HG02798 (cell line): ENCODE data around the gene TMEM198.

Experiments
- ATAC-seq: cut with Tn5 transposase; IDR thresholded peaks from one replicate; pipeline ENCODE4 v1.9.1; 2021; ENCODE audit warnings: mild to moderate bottlenecking; ENCODE audit not compliant: unreplicated experiment, poor library complexity

The TMEM198 gene, protein sequence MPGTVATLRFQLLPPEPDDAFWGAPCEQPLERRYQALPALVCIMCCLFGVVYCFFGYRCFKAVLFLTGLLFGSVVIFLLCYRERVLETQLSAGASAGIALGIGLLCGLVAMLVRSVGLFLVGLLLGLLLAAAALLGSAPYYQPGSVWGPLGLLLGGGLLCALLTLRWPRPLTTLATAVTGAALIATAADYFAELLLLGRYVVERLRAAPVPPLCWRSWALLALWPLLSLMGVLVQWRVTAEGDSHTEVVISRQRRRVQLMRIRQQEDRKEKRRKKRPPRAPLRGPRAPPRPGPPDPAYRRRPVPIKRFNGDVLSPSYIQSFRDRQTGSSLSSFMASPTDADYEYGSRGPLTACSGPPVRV

DNA sequence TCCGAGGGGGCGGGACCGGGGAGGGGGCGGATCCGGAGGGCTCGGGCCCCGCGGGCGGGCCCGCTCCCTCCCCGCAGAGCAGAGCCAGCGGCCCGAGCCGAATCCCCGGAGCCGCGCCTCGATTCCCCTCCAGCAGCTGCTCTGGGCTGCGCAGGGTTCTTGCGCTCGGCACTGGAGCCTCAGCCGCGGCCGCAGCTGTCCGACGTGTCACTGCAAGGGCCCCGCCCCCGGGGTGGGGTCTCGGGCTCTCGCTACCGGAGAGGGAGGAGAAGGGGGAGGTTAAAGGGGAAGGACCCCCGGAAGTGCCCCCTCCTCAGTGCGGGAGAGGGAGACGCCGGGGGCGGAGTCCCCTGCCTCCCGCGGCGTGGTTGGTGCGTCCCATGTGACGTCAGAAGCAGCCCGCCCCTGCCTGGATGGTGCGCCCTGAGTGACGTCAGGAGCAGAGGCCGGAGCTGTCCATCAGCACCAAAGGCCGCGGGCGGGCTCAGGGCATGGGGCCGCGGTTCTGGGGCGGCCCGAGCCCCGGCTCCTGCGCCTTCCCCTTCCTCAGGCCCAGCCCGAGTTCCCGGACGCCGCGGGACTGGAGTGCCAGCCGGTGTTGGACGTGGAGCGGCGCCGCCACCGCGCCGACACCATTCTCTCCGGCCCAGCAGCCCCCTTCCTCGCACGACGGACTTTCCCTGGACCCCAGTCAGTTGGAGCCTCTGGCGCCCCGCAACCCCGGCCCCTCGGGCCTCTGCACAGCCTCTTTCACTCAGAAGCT lies at the start of gene TMEM198, which contains the start of gene CHPF:
Gene TMEM198 (plus strand): TSS at position 433 of the 763 bp plus-strand sequence. CDS start 700 bp downstream, outside the sequence.
Gene CHPF (minus strand): TSS at position 214 of the 763 bp plus-strand sequence. CDS start 271 bp downstream, outside the sequence.
- ATAC-seq = peak; percentile 84

DNA sequence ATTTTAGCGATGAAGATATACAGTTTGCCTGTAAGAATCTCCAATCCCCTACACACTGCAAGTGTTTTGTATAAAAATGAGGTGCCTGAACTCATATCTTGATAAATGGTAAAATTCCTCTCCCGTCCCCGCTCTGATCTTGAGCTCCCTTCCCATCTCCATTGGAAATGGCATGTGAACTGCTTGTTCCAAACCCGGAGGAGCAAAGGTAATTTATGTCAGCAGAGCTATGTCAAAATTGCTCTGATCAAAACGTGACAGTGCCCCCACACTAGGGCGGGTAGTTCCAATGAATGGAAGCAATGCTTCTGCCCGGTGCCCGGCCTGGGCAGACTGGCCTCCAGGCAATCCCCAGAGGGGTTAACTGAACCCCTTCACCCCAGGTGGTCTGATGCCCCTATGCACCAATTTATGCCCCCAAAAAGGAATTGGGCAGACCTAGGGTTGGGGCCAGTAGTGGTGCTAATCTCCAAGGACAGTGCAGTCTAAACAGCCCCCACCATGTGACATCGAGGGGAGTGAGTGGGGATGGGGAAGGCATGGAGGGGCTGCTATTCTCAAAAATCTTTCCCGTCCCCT lies 48.8 kb upstream of the TMEM198 start:
- ATAC-seq = no peak

DNA sequence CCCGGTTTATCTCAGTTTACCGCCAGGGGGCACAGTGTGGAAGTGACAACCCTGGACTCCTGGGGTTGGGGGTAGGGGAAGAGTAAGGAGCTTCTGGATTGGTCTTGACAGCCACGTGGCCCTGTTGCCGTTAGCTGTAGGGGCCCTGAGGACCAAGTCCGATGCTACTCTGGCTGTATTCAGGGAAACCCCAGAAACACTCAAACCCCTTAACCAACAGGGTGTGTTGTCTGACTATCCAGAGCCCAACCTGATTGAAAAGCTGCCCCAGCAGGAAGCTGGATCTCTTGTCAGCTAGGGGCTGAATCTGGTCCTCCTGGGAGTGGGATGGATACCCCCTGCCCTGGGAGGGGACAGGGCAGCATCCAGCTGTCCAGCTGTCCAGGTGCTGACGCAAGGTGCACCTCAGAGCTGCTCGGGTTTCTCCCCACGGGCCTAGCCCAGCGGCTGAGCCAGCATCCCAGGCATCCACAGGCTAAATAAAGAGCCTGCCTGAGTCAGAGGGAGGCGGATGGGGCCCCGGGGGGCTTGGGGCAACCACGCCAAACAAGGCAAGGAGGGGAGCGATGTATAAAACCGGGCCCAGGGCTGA lies 48.2 kb upstream of the TMEM198 start:
- ATAC-seq = peak; percentile 21

DNA sequence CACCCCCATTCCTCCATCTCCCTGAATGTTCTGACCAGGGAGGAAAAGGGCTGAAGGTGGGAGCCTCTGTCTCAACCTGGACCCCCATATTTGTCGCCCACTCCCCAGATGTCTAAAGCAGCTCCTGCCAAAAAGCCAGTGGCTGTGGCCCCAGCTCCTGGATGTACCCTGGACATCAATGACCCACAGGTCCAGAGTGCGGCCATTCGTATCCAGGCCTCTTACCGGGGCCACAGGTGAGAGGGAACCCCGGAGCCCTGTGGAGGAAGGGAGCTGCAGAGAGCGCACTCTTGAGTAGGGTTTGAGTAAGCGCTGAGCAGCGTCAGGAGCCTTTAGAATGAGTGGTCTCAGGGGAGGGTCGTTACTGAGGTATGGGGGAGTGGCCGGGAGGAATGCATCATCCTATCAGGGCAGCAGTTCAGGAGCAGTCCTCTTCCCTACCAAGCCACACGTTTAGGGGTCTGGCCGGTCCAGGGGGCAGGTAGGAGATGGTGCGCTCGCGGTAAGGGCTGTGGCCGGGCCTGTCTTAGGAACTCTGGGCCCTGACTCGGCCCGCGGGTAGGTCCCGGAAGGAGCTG lies 47.5 kb upstream of the TMEM198 start:
- no peak for ATAC-seq

DNA sequence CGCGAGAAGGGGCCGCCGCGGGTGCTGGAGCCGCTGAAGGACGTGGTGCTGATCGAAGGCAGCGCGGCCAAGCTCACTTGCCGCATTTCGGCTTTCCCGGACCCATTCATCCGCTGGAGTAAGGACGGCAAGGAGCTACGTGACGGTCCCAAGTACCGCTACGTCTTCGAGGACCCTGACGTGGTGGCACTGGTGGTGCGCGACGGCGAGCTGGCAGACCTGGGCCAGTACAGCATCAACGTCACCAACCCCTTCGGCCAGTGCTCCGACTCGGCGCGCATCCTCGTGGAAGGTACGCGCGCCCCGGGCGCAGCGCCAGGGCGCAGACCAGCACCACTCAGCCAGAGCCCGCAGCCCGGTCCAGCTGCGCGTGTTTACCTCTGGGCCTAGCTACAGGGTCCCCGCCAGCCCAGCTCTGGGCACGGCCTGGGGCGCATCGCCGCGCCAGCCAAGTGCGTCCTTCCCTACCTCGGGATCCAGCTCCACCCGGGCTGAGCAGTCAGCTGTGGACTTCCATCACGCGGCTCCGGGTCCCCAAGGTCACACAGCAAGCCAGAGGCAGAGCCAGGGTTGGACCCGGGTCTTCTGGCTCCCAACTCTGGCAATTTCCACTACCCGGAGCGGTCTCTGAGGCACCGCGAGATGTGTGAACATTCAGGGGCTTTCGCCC lies 46.9 kb upstream of the TMEM198 start:
- no peak for ATAC-seq

DNA sequence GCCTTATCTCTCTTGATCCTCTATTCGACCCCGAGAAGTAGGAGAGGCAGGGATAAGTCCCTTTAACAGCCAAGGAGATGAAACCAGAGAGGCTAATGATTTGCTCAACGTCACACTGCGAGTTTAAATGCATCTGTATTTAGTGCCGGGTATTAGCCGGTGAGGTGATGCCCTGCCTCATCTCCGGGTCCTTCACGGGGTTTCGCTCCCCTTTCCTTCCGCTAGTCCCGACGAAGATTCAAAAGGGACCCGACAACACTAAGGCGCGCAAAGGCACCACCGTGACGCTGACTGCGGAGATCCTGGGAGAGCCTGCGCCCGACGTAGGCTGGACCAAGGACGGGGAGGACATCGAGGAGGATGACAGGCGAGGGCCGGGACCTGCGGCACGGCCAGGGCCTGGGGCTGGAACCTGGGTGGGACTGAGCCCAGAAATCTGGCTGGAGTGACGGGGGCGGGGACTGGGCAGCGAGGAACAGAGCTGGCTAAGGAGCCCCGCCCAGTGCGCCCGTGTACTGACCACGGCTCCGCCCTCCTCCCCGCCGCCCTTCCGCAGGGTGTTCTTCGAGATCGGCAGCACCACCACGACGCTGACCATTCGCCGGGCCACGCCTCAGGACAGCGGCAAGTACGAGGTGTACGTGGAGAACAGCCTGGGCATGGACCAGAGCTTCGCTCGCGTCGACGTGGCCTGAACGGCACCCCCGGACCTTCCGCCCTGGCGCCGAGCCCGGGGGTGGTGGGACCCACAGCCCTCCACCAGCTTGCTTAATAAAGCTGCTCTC lies 46.1 kb upstream of the TMEM198 start:
- peak; percentile 28 for ATAC-seq

DNA sequence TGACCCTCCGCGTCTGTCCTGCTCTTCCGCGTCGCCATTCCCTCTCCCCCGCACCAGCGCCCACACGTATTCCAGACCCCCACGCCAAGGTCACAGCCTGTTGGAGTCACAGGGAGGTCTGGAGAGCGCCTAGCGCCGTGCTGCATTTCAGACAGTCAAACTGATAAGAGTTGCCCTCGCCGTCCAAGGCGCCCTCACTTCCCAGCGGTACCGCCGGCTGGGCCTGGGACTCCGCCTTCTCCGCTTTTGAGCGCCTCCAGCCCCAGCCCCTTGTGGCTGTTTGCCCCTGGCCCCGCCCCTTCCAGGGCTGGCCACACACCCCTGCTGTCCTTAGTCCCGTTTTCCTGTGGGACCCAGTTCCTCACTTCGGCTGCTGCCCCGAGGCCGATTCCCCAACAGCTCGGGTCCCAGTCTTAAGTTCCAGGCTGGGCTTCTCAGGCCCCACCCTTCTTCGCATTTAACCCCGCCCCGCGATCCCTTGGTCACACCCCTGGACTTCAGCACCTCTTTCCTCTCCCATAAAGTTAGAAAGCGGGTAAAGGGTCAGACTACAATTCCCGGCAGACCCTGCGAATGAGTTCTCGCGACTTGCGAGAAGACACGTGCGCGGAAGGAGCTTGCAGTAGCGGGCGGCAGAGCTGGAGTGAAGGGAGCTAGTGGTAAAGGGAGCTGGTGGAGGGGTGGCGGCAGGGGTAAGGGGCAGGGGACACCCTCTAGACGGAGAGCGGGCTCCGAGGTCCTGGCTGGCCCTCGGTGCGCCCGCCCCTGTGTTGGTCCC lies 45.4 kb upstream of the TMEM198 start, which contains the start of gene GMPPA:
Gene GMPPA (plus strand): TSS at position 612 of the 778 bp plus-strand sequence. CDS start 1,085 bp downstream, outside the sequence.
- peak; percentile 93 for ATAC-seq

DNA sequence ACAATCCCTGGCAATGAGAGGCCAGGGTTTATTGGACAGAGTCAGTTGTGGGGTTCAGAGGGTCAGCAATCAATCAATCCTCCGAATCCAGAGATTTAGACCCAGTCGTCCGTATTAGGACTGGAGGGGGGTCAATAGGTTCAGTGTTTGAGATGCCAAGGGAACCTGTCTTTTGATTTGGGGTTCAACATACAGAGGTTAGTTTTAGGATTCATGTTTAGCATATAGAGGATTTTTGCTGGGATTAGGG lies 44.8 kb upstream of the TMEM198 start:
- no peak for ATAC-seq

DNA sequence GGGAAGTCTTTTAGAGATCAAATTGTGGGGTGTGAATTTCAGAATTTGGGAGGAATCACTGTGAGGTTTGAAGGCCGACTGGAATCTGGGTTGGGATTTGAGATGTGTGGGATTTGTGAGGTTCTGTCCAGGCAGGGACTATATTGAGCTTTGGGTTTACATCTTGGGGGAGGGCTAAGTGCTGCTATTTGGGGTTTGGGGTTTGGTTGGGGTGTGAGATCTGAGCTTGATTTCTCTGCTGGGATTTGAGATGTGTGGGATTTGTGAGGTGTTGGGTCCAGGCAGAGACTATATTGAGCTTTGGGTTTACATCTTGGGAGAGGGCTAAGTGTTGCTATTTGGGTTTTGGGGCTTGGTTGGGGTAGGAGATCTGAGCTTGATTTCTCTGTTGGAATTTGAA lies 44.3 kb upstream of the TMEM198 start:
- ATAC-seq = no peak

DNA sequence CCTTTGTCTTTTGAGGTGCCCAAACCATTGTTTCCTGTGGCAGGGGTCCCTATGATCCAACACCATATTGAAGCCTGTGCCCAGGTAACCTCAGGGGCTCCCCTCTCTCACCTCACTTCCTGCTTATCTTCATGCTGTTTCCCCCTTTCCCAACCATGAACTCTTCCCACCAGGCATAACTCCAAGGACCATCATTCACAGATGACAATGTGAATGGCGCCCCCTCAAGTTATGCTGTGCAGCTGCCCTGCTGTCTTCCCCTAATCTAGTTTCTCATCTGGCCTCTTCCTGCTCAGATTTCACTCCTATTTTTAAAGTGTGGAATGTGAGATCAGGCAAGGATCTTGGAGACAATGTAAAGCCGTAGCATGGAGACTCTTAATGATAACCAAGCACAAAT lies 43.7 kb upstream of the TMEM198 start:
- ATAC-seq = no peak

DNA sequence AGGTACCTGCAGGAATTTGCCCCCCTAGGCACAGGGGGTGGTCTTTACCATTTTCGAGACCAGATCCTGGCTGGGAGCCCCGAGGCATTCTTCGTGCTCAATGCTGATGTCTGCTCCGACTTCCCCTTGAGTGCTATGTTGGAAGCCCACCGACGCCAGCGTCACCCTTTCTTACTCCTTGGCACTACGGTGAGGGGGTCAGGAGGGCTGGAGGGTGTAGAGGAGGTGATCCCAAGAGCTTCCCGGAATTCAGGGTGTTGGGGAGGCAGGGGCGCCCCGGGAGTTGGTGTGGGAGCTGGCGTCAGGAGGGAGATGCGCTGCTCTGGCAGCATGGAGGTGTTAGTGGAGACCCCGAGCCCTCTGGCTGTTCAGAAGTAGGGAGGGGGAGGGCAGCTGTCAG lies 42.0 kb upstream of the TMEM198 start:
- ATAC-seq = no peak

DNA sequence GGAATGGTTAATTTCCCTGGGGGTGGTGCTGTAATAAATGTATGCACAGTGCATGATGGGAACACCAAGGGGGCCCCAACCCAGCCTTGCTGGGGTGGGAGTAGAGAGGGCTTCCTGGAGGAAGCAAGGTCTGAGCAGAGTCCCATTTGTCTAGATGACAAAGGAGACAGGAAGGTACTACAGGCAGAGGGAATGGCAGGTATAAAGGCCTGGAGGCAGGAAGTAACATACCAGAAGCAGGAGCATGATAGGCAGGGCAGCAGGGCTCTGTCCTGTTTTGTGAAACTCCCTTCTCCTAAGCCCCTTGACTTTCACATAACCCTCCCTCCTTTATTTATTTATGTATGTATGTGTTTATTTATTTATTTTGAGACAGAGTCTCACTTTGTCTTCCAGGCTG lies 41.2 kb upstream of the TMEM198 start:
- no peak for ATAC-seq

DNA sequence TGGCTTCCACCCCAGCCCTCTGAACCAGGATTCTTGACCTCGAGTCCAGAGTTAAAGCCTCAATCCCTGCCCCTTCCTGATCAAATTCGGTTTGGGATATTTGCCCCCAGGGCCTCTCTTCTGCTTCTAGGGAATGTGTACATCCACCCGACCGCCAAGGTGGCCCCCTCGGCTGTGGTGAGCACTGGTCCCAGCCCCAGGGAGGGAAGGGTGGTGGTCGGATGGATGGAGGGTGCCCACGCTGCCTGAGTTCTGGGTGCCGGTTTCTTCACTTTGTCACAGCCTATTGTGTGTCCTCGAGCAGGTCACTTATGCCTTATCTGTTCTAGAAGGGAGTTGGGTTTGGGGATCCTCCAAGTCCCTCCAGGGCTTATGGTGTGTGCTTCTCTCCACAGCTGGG lies 38.2 kb upstream of the TMEM198 start:
- ATAC-seq = no peak

DNA sequence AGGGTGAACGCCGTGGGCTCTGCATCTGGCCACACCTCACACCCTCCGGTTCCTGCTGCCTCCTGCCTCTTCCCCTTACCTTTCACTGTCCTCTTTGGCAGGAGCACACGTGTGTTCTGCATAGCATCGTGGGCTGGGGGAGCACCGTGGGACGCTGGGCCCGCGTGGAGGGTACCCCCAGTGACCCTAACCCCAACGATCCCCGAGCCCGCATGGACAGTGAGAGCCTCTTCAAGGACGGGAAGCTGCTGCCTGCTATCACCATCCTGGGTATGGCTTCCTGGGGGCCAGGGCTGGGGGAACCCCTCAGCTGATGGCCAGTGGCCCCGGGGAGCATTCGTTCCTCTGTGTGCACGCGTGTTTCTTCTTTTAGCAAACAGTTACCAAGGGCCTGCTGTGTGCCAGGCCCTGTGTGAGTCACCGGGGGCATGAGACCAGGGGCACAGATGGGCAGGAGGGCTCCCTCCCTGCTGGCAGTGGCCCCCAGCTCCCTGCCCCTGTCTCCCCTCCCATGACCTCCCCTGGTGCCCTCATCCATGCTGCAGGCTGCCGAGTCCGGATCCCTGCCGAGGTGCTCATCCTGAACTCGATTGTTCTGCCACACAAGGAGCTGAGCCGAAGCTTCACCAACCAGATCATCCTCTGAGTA lies 37.6 kb upstream of the TMEM198 start:
- ATAC-seq = no peak

DNA sequence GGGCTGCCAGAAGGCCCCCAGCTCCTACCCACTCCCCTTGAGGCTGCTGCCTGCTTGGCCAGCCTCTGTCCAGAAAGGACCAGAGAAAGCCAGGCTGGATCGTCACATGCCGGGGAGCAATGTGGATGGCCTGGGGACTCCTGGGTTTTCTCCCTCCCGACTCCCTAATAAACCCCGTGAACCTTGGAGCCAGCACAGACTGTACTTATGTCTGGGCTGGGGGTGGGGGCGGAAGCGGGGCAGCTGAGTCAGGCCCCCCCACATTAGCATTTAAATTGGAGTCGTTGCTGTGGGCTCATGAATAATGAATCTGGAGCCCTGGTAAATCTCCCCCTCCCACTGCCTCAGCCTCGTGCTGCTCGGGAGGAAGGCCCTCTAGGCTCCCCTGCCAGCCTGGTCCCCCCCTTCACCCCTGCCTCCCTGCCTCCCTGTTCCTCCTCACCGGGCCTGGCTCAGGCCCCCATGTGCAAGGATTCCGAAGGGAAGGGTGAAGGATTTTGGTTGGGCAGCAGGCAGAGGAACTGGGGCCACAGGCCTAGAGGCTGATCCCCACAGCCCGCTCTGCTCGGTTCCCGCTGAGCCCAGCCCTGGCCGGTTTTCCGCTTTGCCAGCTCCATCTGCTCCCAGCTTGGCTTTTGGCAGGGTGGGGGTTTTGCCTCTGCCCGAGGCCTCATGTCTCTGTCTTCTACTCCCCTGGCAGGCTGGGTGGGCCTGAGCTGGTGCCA lies 36.9 kb upstream of the TMEM198 start:
- ATAC-seq = no peak

DNA sequence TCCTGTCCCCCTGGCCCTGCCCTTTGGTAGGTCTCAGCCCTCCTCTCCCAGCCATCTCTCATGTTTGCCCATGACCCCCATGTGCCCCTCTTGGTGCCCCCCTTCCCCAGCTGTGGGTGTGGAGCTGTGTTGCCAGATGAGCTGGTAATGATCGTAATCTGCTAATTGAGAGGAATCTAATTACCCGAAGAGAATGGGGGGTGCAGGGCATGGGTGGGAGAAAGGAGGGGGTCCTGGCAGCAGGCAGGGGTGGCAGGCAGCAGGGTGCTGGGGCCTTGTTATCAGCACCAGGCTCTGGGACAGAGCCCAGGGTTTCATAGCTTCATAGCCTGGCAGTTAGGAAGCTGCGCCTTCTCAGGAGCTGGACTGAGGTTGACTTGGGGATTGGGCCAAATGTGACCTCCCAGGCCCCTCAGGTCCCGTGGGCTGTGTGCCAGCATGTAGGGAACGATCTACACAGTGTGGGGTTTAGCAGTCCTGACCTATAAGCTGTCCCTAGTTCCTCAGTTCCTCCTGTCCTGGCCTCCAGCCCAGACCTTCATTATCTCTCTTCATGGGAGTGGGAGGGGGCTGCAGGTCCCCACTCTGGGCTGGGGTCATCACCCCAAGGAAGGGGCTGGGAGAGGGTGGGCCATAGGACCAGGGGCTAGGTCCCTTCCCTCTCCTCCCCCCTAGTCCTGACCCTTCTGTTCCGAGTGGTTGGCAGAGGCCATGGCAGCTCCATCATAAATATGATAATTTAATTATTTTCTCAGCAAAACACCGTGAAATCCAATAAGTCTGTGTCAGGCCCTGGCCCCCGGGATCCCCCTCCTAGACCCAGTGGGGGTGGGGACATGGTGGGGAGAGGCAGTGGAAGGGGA lies 36.0 kb upstream of the TMEM198 start:
- ATAC-seq = no peak

DNA sequence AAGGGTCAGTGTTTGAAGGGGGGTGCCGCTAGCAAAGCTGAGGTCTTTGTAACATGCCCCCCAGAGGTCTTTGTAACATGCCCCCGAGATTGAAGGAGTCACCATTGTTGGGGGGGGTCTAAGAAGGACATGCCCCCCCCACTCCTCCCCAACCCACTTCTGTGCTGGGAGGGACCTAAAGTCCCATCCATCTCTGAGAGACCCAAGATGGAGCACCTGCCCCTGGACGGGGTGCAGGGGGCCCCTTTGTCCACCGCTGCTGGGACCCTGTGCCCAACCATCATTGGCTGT lies 35.4 kb upstream of the TMEM198 start:
- ATAC-seq = no peak
